NCI-H2107 treated with DMSO at 0.1 percent for 48 hours (cell line): ENCODE measurements around the gene SLC25A33.

ENCODE experiments used
- DNase-seq: peaks from one replicate; lab custom pipeline; 2025; ENCODE audit not compliant: unreplicated experiment; lab: John Stamatoyannopoulos, UW

The SLC25A33 gene

GRCh38 chr1:9600861-9601834 lies 61.9 kb downstream of the SLC25A33 start:
- no peak for DNase-seq

GRCh38 chr1:9601942-9602793 lies 62.9 kb downstream of the SLC25A33 start:
- no peak for DNase-seq

GRCh38 chr1:9602794-9603167 lies 63.5 kb downstream of the SLC25A33 start:
- no peak for DNase-seq

GRCh38 chr1:9603307-9603706 lies 64.0 kb downstream of the SLC25A33 start:
- DNase-seq: no peak

- no peak for DNase-seq
These were observed 64.8 kb downstream of the SLC25A33 start for GRCh38 chr1:9603766-9604753.

GRCh38 chr1:9604836-9605235 lies 65.6 kb downstream of the SLC25A33 start:
- no peak for DNase-seq

GRCh38 chr1:9605946-9606455 lies 66.7 kb downstream of the SLC25A33 start:
- no peak for DNase-seq

- no peak for DNase-seq
These were observed 67.2 kb downstream of the SLC25A33 start for GRCh38 chr1:9606458-9606857.

GRCh38 chr1:9606948-9607347 lies 67.7 kb downstream of the SLC25A33 start:
- DNase-seq: no peak

- DNase-seq: no peak
These were observed 68.1 kb downstream of the SLC25A33 start for GRCh38 chr1:9607352-9607751.

GRCh38 chr1:9609998-9610397 lies 70.7 kb downstream of the SLC25A33 start:
- no peak for DNase-seq

GRCh38 chr1:9610548-9610947 lies 71.3 kb downstream of the SLC25A33 start:
- DNase-seq: no peak

GRCh38 chr1:9611716-9612115 lies 72.5 kb downstream of the SLC25A33 start:
- DNase-seq: no peak

- no peak for DNase-seq
These were observed 73.0 kb downstream of the SLC25A33 start for GRCh38 chr1:9612162-9612845.

- DNase-seq: no peak
These were observed 73.8 kb downstream of the SLC25A33 start for GRCh38 chr1:9612871-9613624.

GRCh38 chr1:9613625-9614299 lies 74.5 kb downstream of the SLC25A33 start:
- no peak for DNase-seq

GRCh38 chr1:9615316-9616063 lies 76.2 kb downstream of the SLC25A33 start:
- DNase-seq: no peak
